ENCODE measurements around the gene MCM5. TPM values are rescaled to one million over a fixed set of nuclear protein-coding genes. Genes with fewer than 3 reads are reported as not detected.

Gene MCM5
- polyA plus RNA-seq, 3 donors = 23.4 to 39.8 (median 25.5) TPM

DNA sequence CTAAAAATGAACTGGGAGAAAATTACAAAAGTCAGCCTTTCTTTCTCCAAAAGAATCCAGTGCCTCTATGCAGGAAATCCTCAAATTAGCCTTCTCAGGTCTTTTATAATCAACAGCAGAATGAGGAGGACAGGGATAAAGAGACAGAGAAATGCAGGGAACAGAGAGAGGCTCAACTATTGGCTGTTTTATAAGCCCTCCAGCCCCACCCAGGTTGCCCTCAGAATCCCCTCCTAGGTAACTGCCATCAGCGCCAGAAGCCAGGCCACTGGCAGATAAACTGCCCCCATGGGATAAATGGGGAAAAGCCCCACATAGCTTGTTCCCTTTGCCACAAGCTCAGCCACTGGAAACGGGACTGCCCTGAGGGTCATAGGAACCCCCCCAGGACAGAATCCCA, 29.9 kb upstream of the MCM5 start:
- H3K4me3 Mint-ChIP-seq = no peak overlapping the region
- H3K4me3 ChIP-seq (replicated peaks in 1 of 3; ENCODE audit: low read depth in 2 of 3, low read length in 3 of 3) = no peak overlapping the region
- peaks cover 46% of the 10 kb centered on the region for H3K4me1 Mint-ChIP-seq
- no peaks in the 10 kb centered on the region for H3K27me3 ChIP-seq (ENCODE audit: control insufficient read depth in 2 of 2, insufficient read depth in 2 of 2, low read length in 2 of 2)
- intact Hi-C loops (cut with micrococcal nuclease) = no loop called here
- H3K27ac Mint-ChIP-seq = peak overlapping the region in 1 of 7 donors; percentile 15
- H3K4me2 ChIP-seq (replicated peaks; ENCODE audit: extremely low read depth, low read length, poor library complexity, severe bottlenecking) = no peak overlapping the region
- no CpG with 5 or more reads among the region's 2 CpGs for WGBS (ENCODE audit: insufficient coverage)
- H2AFZ ChIP-seq (ENCODE audit: insufficient read depth, low read depth, low read length, poor library complexity, severe bottlenecking) = no peak overlapping the region
- peaks cover 50 to 57% of the 10 kb centered on the region in 2 donors for H3K4me1 ChIP-seq (ENCODE audit: control insufficient read depth in 1 of 2, insufficient read depth in 2 of 2, low read length in 2 of 2)
- H3K9me3 ChIP-seq (replicated peaks in 1 of 2; ENCODE audit: control insufficient read depth in 1 of 2, insufficient read depth in 1 of 2, low read length in 2 of 2) = no peaks in the 10 kb centered on the region
- peaks cover 0 to 9% (median 2%) of the 10 kb centered on the region in 3 donors for H3K27me3 Mint-ChIP-seq (ENCODE audit: low read depth in 3 of 3)
- no peaks in the 10 kb centered on the region for H3K36me3 ChIP-seq (replicated peaks in 1 of 2; ENCODE audit: control insufficient read depth in 1 of 2, insufficient read depth in 2 of 2, low read length in 2 of 2)
- H3K36me3 Mint-ChIP-seq = no peaks in the 10 kb centered on the region
- no peaks in the 10 kb centered on the region for H3K79me2 ChIP-seq (ENCODE audit: insufficient read depth, low read length)
- no peak overlapping the region for H3K27ac ChIP-seq (ENCODE audit: low read depth in 1 of 2, low read length in 2 of 2)
- H3K9me3 Mint-ChIP-seq = peaks cover 0 to 2% (median 0%) of the 10 kb centered on the region in 7 donors
- no peak overlapping the region for H3K9ac ChIP-seq (ENCODE audit: insufficient read depth, low read length, poor library complexity, severe bottlenecking)
- no peaks in the 10 kb centered on the region for H4K20me1 ChIP-seq (ENCODE audit: insufficient read depth, low read length)
- TF ChIP-seq, protein P1, sequence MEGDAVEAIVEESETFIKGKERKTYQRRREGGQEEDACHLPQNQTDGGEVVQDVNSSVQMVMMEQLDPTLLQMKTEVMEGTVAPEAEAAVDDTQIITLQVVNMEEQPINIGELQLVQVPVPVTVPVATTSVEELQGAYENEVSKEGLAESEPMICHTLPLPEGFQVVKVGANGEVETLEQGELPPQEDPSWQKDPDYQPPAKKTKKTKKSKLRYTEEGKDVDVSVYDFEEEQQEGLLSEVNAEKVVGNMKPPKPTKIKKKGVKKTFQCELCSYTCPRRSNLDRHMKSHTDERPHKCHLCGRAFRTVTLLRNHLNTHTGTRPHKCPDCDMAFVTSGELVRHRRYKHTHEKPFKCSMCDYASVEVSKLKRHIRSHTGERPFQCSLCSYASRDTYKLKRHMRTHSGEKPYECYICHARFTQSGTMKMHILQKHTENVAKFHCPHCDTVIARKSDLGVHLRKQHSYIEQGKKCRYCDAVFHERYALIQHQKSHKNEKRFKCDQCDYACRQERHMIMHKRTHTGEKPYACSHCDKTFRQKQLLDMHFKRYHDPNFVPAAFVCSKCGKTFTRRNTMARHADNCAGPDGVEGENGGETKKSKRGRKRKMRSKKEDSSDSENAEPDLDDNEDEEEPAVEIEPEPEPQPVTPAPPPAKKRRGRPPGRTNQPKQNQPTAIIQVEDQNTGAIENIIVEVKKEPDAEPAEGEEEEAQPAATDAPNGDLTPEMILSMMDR (IDR thresholded peaks at IDR 0.05) = no peak
- no peak for DNase-seq

DNA sequence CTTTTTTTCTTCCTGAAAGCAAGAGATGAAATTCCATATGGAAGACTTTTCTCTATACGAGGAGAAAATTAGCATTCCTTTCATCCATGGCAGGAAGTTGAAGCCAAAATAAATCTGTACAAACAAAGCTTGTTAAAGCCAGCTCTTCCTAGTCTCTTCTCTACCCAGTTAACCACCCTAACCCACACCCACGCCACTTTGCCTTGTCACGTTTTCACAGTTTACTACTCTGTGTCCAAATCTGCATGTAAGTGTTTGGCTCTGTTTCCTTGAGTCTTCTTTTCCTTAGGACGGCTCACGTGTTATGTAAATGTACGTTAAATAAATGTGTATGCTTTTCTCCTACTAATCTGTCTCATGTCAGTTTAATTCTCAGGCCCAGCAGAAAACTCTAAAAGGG, 26.2 kb upstream of the MCM5 start:
- no peak overlapping the region for H3K4me3 Mint-ChIP-seq
- Histone ChIP-seq H3K4me3 (replicated peaks in 1 of 3; ENCODE audit: low read depth in 2 of 3, low read length in 3 of 3) (no peak overlapping the region), H2AFZ (ENCODE audit: insufficient read depth, low read depth, low read length, poor library complexity, severe bottlenecking) (no peak overlapping the region), H4K20me1 (ENCODE audit: insufficient read depth, low read length) (no peaks in the 10 kb centered on the region), H3K4me2 (replicated peaks; ENCODE audit: extremely low read depth, low read length, poor library complexity, severe bottlenecking) (no peak overlapping the region), H3K9ac (ENCODE audit: insufficient read depth, low read length, poor library complexity, severe bottlenecking) (no peak overlapping the region), H3K27me3 (ENCODE audit: control insufficient read depth in 2 of 2, insufficient read depth in 2 of 2, low read length in 2 of 2) (no peaks in the 10 kb centered on the region), H3K9me3 (replicated peaks in 1 of 2; ENCODE audit: control insufficient read depth in 1 of 2, insufficient read depth in 1 of 2, low read length in 2 of 2) (no peaks in the 10 kb centered on the region), H3K36me3 (replicated peaks in 1 of 2; ENCODE audit: control insufficient read depth in 1 of 2, insufficient read depth in 2 of 2, low read length in 2 of 2) (no peaks in the 10 kb centered on the region), H3K27ac (ENCODE audit: low read depth in 1 of 2, low read length in 2 of 2) (no peak overlapping the region), H3K4me1 (ENCODE audit: control insufficient read depth in 1 of 2, insufficient read depth in 2 of 2, low read length in 2 of 2) (peaks cover 59 to 60% of the 10 kb centered on the region in 2 donors), H3K79me2 (ENCODE audit: insufficient read depth, low read length) (no peaks in the 10 kb centered on the region)
- H3K27ac Mint-ChIP-seq = no peak overlapping the region
- peaks cover 0 to 2% (median 2%) of the 10 kb centered on the region in 3 donors for H3K27me3 Mint-ChIP-seq (ENCODE audit: low read depth in 3 of 3)
- TF ChIP-seq, protein P1 (IDR thresholded peaks at IDR 0.05) = no peak
- no peak for DNase-seq
- WGBS (ENCODE audit: insufficient coverage) = 86% methylated on average over 1 of the region's 6 CpGs
- peaks cover 52% of the 10 kb centered on the region for H3K4me1 Mint-ChIP-seq
- peaks cover 0 to 2% (median 0%) of the 10 kb centered on the region in 7 donors for H3K9me3 Mint-ChIP-seq
- H3K36me3 Mint-ChIP-seq = no peaks in the 10 kb centered on the region
- intact Hi-C loops (cut with micrococcal nuclease) = no loop called here
